GM19328 (cell line): Measurements from ENCODE around the gene NME3.
A peak's percentile ranks its signal among the peaks of the same experiment; 100 is the strongest.

Experiments
- ATAC-seq: cut with Tn5 transposase; IDR thresholded peaks from one replicate; pipeline ENCODE4 v1.9.1; 2021; ENCODE audit warnings: mild to moderate bottlenecking, moderate library complexity; ENCODE audit not compliant: unreplicated experiment

The NME3 gene

GRCh38 chr16:1794221-1794871 lies 23.0 kb upstream of the NME3 start:
- no peak for ATAC-seq

- ATAC-seq = no peak
These were observed 22.4 kb upstream of the NME3 start, which contains the start of gene IGFALS for GRCh38 chr16:1793578-1794220. Gene IGFALS, minus strand, starts transcription at chr16:1793705. Its CDS starts 53 bp downstream, at chr16:1793652.

DNA sequence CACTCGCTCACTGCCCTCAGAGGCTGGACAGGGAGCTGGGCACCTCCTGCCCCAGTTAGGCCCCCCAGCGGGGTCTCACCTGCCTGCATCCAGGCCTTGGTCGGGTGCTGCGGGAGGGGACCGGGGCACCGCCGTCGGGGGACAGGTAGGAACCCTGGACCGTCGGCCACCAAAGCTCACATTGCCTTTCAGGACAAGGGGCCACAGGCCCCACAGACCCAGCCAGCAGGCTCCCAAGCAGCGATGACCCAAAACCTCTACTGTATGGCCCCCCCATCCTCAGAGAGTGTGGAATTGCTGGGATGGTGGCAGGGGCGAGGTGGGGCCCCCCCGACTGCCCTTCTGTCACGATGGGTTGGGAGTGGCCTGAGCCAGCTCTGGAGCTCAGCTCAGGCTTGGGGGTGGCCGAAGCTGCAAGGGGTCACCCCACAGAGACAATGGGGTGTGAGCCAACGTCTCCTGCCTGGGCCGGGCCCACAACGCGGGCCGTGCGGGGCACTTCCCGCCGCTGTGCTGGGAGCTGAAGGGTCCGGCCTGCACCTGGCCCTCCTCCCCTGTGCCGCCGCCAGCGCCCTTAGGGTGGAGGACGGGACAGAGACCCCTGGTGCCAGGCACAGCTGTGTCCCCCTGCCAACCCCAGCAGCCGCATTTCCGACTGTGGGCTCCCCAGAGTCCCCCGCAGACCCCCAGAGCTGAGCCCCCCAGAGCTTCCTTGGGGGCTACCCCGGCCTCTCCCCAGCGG lies 21.7 kb upstream of the NME3 start:
- ATAC-seq = no peak

DNA sequence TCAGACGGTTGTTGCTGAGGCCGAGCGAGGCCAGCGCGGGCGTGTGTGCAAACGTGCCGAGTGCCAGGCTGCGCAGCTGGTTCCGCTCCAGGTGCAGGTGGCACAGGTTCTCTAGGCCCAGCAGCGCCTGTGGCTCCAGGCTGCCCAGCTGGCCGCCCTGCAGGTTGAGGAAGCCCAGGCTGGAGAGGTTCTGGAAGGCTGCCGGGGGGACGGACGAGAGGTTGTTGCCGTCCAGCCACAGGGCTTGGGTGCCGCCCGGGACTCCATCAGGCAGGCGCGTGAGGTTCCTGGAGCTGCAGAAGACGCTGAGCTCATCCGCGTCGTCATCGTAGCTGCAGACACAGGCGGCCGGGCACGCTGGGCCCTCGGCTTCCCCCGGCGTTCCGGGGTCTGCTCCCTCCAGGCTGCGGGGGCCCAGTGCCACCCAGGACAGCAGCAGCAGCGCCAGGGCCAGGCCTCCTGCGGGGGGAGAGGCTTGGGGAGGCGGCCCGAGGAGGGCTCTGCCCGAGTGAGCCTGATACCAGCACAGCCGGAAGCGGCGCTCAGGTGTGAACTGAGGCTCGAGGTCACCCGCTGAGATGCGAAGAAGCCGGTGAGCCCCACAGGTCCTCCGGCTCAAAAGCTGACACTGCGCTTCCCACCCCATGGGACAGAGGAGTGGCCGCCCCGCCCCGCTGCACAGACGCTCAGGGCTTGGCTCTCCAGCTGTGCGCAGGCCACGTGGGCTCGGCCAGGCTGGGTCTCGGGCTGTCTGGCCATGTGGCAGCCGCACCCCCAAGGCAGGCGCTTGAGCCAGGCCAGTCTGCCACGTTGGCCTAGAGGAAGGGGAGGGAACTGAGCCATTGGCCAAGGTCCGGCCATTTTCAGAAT lies 20.8 kb upstream of the NME3 start:
- no peak for ATAC-seq

DNA sequence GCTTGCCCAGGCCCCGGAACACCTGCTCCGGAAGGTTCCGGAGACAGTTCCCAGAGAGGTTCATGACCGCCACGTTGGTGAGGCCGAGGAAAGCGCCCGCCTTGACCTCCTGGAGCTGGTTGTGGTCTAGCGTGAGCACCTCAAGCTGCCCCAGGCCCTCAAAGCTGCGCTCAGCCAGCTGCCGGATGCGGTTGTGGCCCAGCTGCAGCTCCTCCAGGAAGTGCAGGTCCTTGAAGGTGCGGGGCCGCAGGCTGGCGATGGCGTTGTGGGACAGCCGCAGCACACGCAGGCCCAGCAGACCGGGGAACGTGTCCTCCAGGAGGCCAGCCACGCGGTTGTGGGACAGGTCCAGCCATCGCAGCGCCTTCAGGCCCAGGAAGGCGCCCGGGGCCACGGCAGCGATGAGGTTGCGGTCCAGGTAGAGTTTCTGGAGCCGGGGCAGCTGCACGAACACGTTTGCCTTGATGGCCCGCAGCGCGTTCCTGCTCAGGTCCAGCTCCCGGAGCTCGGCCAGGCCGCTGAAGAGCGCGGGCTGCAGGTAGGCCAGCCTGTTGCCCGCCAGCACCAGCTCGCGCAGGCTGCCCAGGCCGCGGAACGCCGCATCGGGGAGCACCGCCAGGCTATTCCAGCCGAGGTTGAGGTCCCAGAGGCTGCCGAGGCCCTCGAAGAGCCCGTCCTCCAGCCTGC lies 20.1 kb upstream of the NME3 start:
- ATAC-seq = no peak

- no peak for ATAC-seq
These were observed 19.4 kb upstream of the NME3 start for GRCh38 chr16:1790611-1791255.

DNA sequence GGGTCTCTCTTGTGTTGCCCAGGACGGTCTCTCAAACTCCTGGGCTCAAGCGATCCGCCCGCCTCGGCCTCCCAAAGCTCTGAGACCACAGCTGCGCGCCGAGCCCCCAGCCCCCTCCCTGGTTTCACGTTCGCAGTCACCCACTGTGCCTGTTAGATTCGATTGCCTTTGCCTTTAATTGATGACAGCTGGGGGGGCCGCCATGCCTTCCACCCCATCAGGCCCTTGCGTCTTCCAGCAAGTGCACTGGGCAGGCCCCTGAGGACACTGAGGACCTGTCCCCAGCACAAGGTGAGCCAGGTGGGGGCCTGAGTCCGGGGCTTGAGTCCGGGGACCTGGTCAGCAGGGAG lies 18.9 kb upstream of the NME3 start:
- no peak for ATAC-seq

DNA sequence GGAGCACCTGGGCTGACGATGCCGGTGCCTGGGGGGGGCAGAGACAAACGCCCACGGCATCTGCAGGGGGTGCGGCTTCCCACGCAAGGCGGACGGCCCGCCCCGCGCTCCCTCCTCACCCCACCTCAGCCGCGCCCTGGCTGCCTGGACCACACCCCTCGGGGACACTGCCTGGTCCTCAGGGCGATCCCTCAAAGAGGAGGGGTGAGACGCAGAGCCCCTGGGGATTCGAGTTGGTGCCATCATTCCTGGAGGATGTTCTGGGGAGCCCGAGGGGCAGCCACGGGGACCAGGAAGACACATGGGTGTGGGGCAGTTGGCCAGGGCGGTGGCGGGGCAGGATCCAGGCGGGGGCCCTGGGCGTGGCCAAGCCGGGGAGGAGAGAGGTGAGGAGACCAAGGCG lies 18.3 kb upstream of the NME3 start:
- ATAC-seq = no peak

DNA sequence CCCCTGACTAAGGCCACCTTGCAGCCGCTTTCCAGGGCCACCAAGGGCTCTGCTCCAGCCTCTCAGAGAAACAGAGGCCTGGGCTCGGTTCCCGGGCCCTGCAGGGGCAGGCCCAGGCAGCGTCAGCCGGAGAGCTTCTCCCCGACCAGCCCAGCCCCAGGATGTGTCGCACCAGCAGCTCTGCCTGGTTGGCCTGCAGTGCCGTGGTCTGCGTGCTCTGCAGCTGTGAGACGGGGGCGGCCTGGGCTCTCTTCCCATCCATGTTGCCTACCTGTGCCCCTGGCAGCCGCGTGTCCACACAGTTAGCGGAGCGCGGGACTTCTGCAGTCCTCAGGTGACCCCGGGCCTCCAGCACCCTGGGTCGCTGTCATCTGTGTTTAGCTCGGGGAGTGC lies 17.4 kb upstream of the NME3 start:
- ATAC-seq = no peak

- no peak for ATAC-seq
These were observed 16.9 kb upstream of the NME3 start for GRCh38 chr16:1788095-1788707.

GRCh38 chr16:1787322-1788094 lies 16.2 kb upstream of the NME3 start:
- ATAC-seq = no peak

DNA sequence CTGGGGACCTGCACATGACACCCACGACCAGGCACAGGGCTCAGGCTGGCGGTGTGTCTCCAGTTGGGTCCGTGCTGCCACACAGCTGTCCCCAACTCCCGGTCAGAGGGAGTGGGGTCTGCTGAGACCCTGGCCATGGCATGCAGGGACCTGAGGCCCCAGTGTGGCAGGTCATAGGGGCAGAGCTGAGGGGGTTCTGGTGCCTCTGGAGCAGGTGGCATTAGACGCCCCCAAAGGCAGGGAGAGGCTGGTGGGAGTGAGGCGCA lies 15.6 kb upstream of the NME3 start:
- no peak for ATAC-seq

DNA sequence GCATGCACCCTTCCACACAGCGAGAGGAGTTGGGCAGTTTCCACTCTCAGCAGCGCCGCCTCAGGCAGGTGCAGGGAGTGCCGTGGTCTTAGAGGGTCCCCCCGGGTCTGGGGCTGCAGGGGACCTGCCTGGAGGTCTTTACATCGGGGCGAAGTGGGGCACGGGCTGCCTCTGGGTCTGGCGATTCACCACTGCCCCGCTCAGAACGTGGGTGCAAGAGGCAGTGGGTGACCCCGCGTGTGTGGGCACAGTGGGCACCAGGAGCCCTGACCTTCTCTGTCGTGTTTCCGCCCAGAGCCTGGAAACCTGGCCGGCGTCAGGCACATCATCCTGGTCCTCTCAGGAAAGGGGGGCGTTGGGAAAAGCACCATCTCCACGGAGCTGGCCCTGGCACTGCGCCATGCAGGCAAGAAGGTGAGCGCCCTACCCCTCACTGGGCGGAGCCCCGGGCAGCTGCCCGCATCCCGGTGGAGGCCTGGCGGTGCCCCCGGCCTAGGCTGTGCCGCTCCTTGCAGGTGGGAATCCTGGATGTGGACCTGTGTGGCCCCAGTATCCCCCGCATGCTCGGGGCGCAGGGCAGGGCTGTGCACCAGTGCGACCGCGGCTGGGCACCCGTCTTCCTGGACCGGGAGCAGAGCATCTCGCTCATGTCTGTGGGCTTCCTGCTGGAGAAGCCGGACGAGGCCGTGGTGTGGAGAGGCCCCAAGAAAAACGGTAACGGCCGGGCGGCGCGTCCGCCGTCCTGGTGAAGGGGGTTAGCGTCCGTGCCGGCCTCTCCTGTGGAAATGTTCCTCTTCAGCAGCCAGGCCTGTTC lies 15.1 kb upstream of the NME3 start:
- no peak for ATAC-seq

- no peak for ATAC-seq
These were observed 14.5 kb upstream of the NME3 start for GRCh38 chr16:1785846-1786170.

DNA sequence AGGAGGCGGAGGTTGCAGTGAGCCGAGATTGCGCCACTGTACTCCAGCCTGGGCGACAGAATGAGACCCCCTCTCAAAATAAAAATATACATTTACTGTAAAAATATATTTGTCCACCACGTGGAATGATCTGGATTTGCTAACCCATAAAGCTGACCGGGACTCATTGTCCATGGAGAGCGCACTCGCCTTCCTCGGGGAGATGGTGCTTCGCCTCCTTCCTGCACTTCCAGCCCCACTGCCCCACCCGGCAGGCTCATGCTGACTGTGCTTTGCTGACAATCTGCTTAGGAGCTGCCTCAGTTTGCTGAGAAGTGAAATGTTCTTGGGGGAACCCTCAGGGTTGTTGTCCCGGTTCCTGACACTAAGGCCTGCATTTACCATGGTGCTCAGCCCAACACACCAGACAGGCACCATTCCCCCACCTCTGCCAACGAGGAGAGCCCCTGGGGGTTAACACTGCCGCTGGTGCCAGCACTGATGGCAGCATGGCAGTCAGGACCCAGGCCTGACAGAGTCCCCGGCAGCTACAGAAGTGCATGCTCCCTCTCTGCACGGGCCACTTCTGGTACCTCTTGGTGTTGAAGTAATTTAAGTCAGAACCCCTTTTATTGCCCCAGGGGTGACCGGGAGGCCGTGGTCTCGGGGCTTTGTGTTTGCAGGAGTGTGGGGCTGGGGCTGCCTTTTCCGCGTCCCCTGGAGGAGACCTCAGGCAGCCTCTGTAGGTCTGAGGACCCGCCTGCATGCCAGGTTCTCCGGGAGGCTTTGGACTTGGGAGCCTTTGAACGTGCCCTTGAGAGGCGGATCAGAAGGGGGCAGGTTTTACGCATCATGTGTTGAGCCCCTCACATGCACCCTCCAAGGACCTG lies 13.9 kb upstream of the NME3 start:
- ATAC-seq = no peak

GRCh38 chr16:1782408-1783264 lies 11.3 kb upstream of the NME3 start, which contains the start of the genes NUBP2 and SPSB3:
Gene NUBP2, plus strand, starts transcription at chr16:1782960. Its CDS starts 61 bp downstream, at chr16:1783021.
Gene SPSB3, minus strand, starts transcription at chr16:1782571. Its CDS starts 1,088 bp downstream, at chr16:1781483.
- peak; percentile 79 for ATAC-seq
